GM23338 (cell line): ENCODE data around the gene ZNF101. TPM values are rescaled to one million over a fixed set of nuclear protein-coding genes. Genes with fewer than 3 reads are reported as not detected.

Experiments
- ATAC-seq: fragments of 200-7000 bp; cut with Tn5 transposase; 3 replicates; pipeline ENCODE4 v1.9.1; 2020
- DNase-seq: peaks from one replicate; pipeline ENCODE4 v3.0.0-alpha.2; 2015; ENCODE audit warnings: low spot score
- H2AFZ ChIP-seq: fragments of 200-600 bp; sonication (generic); 2 replicates; pipeline ENCODE4 v1.8.0; 2016; ENCODE audit warnings: antibody characterized with exemption, mild to moderate bottlenecking, moderate library complexity
- H3F3A ChIP-seq: fragments of 200-600 bp; sonication (generic); replicated peaks from 2 replicates; pipeline ENCODE4 v1.8.0; 2017; ENCODE audit warnings: antibody characterized with exemption, mixed run types, low read depth
- H3K27ac ChIP-seq: fragments of 200-600 bp; sonication (generic); 2 replicates; pipeline ENCODE4 v1.6.1; 2016; ENCODE audit warnings: low read depth
- H3K27me3 ChIP-seq: fragments of 200-600 bp; sonication (generic); 2 replicates; pipeline ENCODE4 v1.8.0; 2016; ENCODE audit warnings: mild to moderate bottlenecking, mixed run types, moderate library complexity; ENCODE audit not compliant: insufficient read depth
- H3K36me3 ChIP-seq: fragments of 200-600 bp; sonication (generic); 2 replicates; pipeline ENCODE4 v1.8.0; 2016; ENCODE audit warnings: mild to moderate bottlenecking; ENCODE audit not compliant: insufficient read depth
- H3K4me1 ChIP-seq: fragments of 200-600 bp; sonication (generic); 2 replicates; pipeline ENCODE4 v1.8.0; 2016; ENCODE audit warnings: mild to moderate bottlenecking, moderate library complexity; ENCODE audit not compliant: insufficient read depth
- H3K4me2 ChIP-seq: fragments of 200-600 bp; sonication (generic); 2 replicates; pipeline ENCODE4 v1.7.1; 2017; ENCODE audit warnings: mixed run types
- H3K4me3 ChIP-seq: fragments of 200-600 bp; sonication (generic); 2 replicates; pipeline ENCODE4 v1.6.1; 2016; ENCODE audit warnings: mixed run types
- H3K79me2 ChIP-seq: fragments of 200-600 bp; sonication (generic); replicated peaks from 2 replicates; pipeline ENCODE4 v1.8.0; 2017; ENCODE audit warnings: mild to moderate bottlenecking; ENCODE audit not compliant: insufficient read depth
- H3K9me2 ChIP-seq: fragments of 200-600 bp; sonication (generic); 2 replicates; pipeline ENCODE4 v1.8.0; 2017; ENCODE audit not compliant: insufficient read depth
- H4K20me1 ChIP-seq: fragments of 200-600 bp; sonication (generic); replicated peaks from 2 replicates; pipeline ENCODE4 v1.8.0; 2017; ENCODE audit warnings: mild to moderate bottlenecking; ENCODE audit not compliant: insufficient read depth
- H3K27ac Mint-ChIP-seq: 2 replicates; pipeline ENCODE4 v1.8.0; 2020; ENCODE audit warnings: inconsistent platforms, mild to moderate bottlenecking, moderate library complexity, mixed read lengths
- H3K27me3 Mint-ChIP-seq: 3 replicates; pipeline ENCODE4 v1.8.0; 2022; ENCODE audit warnings: low read depth, mild to moderate bottlenecking, moderate library complexity, mixed read lengths, inconsistent platforms; ENCODE audit not compliant: insufficient read depth, poor library complexity
- H3K36me3 Mint-ChIP-seq: 3 replicates; pipeline ENCODE4 v1.8.0; 2021; ENCODE audit warnings: low read depth, mild to moderate bottlenecking, inconsistent platforms, moderate library complexity, mixed read lengths
- H3K4me1 Mint-ChIP-seq: 3 replicates; pipeline ENCODE4 v1.8.0; 2020; ENCODE audit warnings: mild to moderate bottlenecking, inconsistent platforms, mixed read lengths
- H3K4me3 Mint-ChIP-seq: 3 replicates; pipeline ENCODE4 v1.8.0; 2021; ENCODE audit warnings: moderate library complexity, mild to moderate bottlenecking, inconsistent platforms, mixed read lengths
- H3K9me3 Mint-ChIP-seq: 3 replicates; pipeline ENCODE4 v1.8.0; 2020; ENCODE audit warnings: moderate library complexity, mild to moderate bottlenecking, inconsistent platforms, mixed read lengths
- CREB1 ChIP-seq: fragments of 250-450 bp; sonication (Bioruptor Pico); IDR thresholded peaks from 2 replicates; pipeline ENCODE4 v1.5.0; 2020; ENCODE audit warnings: low read depth, mild to moderate bottlenecking, moderate library complexity
- EZH2 ChIP-seq: fragments of 200-600 bp; sonication (generic); IDR thresholded peaks from one replicate; pipeline ENCODE4 v1.8.0; 2017; ENCODE audit warnings: antibody characterized with exemption, mild to moderate bottlenecking, low read depth; ENCODE audit not compliant: unreplicated experiment
- EZH2phosphoT487 ChIP-seq: fragments of 200-600 bp; sonication (generic); IDR thresholded peaks from one replicate; pipeline ENCODE4 v1.8.1; 2018; ENCODE audit warnings: antibody characterized with exemption; ENCODE audit not compliant: unreplicated experiment
- JUNB ChIP-seq: IDR thresholded peaks from one replicate; pipeline ENCODE4 v1.6.1; 2016; ENCODE audit warnings: antibody characterized with exemption; ENCODE audit not compliant: unreplicated experiment
- NANOG ChIP-seq: IDR thresholded peaks from 2 replicates; pipeline ENCODE4 v1.6.1; 2016; ENCODE audit warnings: antibody characterized with exemption, borderline replicate concordance
- POLR2AphosphoS5 ChIP-seq: IDR thresholded peaks from 2 replicates; pipeline ENCODE4 v1.6.1; 2016; ENCODE audit warnings: antibody characterized with exemption, low read depth
- STAT1 ChIP-seq: IDR thresholded peaks from one replicate; pipeline ENCODE4 v1.6.1; 2016; ENCODE audit warnings: antibody characterized with exemption; ENCODE audit not compliant: unreplicated experiment
- ZNF114 ChIP-seq: fragments of 250-450 bp; sonication (Bioruptor Pico); IDR thresholded peaks from 2 replicates; pipeline ENCODE4 v1.5.0; 2020; ENCODE audit warnings: mild to moderate bottlenecking, moderate library complexity
- ZNF331 ChIP-seq: fragments of 250-450 bp; sonication (Bioruptor Pico); IDR thresholded peaks from 2 replicates; pipeline ENCODE4 v1.5.0; 2020; ENCODE audit warnings: low read depth, mild to moderate bottlenecking, moderate library complexity
- polyA plus RNA-seq: library from polyadenylated mRNA; unstranded; fragments of >200 nt; fragmentation: Nextera tagmentation; extraction: Ambion mirVana; gene quantifications from 2 replicates; pipeline ENCODE4 v1.2.1, GENCODE V29; 2016
- total RNA-seq: library from RNA; depleted of rRNA; stranded (reverse); fragments of >200 nt; shearing (Covaris generic); gene quantifications from 2 replicates; pipeline ENCODE4 v1.2.3, GENCODE V29; 2014
- TF ChIP-seq, protein P1 (sequence below), 2 experiments: fragments of 200-600 bp in 1 of 2; sonication (generic) in 1 of 2; conservative IDR thresholded peaks; 2 replicates each; pipeline versions ENCODE4 v1.5.1 to v1.6.1; 2016 to 2017; ENCODE audit warnings: antibody characterized with exemption in 2 of 2, low read depth in 2 of 2, mild to moderate bottlenecking in 2 of 2, moderate library complexity in 1 of 2
- TF ChIP-seq, protein P2 (sequence below): IDR thresholded peaks from 2 replicates; pipeline ENCODE4 v1.6.1; 2016; ENCODE audit warnings: antibody characterized with exemption
- TF ChIP-seq, protein P3 (sequence below): fragments of 250-450 bp; sonication (Bioruptor Pico); IDR thresholded peaks from 2 replicates; pipeline ENCODE4 v1.5.0; 2020; ENCODE audit warnings: mild to moderate bottlenecking, moderate library complexity
- TF ChIP-seq, protein P4 (sequence below): IDR thresholded peaks from one replicate; pipeline ENCODE4 v1.6.1; 2018; ENCODE audit warnings: antibody characterized with exemption; ENCODE audit not compliant: unreplicated experiment

The ZNF101 gene
- total and polyA plus RNA-seq, 2 experiments from 2014 or later, result 46.4 to 47.9 TPM

DNA sequence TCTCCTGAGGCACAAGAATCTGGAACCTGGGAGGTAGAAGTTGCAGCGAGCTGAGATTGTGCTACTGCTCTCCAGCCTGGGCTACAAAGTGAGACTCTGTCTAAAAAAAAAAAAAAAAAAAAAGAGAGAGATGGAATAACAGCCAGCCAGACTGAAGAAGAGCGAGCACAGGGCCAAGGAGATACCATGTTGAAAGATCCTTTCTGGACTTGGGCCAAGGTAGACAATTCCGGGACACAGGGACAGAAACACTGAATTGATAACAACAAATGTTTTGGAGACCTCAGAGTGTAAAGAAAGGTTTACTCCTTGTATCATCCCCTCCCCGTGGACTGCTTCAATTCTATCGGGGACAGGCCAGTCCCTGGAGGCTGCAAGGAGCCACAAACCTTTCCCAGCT lies 45.3 kb upstream of the ZNF101 start:
- peaks cover 33% of the 10 kb centered on the region for H3K36me3 Mint-ChIP-seq
- no peak overlapping the region for H2AFZ ChIP-seq
- no peaks in the 10 kb centered on the region for H3F3A ChIP-seq
- no peak overlapping the region for H3K4me3 Mint-ChIP-seq
- peaks cover 21% of the 10 kb centered on the region for H3K4me1 Mint-ChIP-seq
- no peaks in the 10 kb centered on the region; the same call in 2 of the 3 replicates for H3K9me3 Mint-ChIP-seq
- H3K9me2 ChIP-seq, result no peaks in the 10 kb centered on the region
- H3K27me3 Mint-ChIP-seq, result peaks cover 24% of the 10 kb centered on the region
- no peak overlapping the region for H3K4me3 ChIP-seq
- 0 out of 2 replicates have a peak, but pooled peaks cover 4% of the 10 kb centered on the region for H4K20me1 ChIP-seq
- ATAC-seq (no peak), DNase-seq (no peak)
- no peak for TF ChIP-seq ZNF114 (CRISPR knock-in tag)
- TF ChIP-seq EZH2, result no peak
- TF ChIP-seq EZH2phosphoT487, result no peak
- TF ChIP-seq, protein P1, sequence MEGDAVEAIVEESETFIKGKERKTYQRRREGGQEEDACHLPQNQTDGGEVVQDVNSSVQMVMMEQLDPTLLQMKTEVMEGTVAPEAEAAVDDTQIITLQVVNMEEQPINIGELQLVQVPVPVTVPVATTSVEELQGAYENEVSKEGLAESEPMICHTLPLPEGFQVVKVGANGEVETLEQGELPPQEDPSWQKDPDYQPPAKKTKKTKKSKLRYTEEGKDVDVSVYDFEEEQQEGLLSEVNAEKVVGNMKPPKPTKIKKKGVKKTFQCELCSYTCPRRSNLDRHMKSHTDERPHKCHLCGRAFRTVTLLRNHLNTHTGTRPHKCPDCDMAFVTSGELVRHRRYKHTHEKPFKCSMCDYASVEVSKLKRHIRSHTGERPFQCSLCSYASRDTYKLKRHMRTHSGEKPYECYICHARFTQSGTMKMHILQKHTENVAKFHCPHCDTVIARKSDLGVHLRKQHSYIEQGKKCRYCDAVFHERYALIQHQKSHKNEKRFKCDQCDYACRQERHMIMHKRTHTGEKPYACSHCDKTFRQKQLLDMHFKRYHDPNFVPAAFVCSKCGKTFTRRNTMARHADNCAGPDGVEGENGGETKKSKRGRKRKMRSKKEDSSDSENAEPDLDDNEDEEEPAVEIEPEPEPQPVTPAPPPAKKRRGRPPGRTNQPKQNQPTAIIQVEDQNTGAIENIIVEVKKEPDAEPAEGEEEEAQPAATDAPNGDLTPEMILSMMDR (conservative IDR thresholded peaks at IDR 0.05; ENCODE audit: low read depth in 2 of 2), result no peak
- TF ChIP-seq, protein P2, sequence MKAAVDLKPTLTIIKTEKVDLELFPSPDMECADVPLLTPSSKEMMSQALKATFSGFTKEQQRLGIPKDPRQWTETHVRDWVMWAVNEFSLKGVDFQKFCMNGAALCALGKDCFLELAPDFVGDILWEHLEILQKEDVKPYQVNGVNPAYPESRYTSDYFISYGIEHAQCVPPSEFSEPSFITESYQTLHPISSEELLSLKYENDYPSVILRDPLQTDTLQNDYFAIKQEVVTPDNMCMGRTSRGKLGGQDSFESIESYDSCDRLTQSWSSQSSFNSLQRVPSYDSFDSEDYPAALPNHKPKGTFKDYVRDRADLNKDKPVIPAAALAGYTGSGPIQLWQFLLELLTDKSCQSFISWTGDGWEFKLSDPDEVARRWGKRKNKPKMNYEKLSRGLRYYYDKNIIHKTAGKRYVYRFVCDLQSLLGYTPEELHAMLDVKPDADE, result no peak
- TF ChIP-seq, protein P3, sequence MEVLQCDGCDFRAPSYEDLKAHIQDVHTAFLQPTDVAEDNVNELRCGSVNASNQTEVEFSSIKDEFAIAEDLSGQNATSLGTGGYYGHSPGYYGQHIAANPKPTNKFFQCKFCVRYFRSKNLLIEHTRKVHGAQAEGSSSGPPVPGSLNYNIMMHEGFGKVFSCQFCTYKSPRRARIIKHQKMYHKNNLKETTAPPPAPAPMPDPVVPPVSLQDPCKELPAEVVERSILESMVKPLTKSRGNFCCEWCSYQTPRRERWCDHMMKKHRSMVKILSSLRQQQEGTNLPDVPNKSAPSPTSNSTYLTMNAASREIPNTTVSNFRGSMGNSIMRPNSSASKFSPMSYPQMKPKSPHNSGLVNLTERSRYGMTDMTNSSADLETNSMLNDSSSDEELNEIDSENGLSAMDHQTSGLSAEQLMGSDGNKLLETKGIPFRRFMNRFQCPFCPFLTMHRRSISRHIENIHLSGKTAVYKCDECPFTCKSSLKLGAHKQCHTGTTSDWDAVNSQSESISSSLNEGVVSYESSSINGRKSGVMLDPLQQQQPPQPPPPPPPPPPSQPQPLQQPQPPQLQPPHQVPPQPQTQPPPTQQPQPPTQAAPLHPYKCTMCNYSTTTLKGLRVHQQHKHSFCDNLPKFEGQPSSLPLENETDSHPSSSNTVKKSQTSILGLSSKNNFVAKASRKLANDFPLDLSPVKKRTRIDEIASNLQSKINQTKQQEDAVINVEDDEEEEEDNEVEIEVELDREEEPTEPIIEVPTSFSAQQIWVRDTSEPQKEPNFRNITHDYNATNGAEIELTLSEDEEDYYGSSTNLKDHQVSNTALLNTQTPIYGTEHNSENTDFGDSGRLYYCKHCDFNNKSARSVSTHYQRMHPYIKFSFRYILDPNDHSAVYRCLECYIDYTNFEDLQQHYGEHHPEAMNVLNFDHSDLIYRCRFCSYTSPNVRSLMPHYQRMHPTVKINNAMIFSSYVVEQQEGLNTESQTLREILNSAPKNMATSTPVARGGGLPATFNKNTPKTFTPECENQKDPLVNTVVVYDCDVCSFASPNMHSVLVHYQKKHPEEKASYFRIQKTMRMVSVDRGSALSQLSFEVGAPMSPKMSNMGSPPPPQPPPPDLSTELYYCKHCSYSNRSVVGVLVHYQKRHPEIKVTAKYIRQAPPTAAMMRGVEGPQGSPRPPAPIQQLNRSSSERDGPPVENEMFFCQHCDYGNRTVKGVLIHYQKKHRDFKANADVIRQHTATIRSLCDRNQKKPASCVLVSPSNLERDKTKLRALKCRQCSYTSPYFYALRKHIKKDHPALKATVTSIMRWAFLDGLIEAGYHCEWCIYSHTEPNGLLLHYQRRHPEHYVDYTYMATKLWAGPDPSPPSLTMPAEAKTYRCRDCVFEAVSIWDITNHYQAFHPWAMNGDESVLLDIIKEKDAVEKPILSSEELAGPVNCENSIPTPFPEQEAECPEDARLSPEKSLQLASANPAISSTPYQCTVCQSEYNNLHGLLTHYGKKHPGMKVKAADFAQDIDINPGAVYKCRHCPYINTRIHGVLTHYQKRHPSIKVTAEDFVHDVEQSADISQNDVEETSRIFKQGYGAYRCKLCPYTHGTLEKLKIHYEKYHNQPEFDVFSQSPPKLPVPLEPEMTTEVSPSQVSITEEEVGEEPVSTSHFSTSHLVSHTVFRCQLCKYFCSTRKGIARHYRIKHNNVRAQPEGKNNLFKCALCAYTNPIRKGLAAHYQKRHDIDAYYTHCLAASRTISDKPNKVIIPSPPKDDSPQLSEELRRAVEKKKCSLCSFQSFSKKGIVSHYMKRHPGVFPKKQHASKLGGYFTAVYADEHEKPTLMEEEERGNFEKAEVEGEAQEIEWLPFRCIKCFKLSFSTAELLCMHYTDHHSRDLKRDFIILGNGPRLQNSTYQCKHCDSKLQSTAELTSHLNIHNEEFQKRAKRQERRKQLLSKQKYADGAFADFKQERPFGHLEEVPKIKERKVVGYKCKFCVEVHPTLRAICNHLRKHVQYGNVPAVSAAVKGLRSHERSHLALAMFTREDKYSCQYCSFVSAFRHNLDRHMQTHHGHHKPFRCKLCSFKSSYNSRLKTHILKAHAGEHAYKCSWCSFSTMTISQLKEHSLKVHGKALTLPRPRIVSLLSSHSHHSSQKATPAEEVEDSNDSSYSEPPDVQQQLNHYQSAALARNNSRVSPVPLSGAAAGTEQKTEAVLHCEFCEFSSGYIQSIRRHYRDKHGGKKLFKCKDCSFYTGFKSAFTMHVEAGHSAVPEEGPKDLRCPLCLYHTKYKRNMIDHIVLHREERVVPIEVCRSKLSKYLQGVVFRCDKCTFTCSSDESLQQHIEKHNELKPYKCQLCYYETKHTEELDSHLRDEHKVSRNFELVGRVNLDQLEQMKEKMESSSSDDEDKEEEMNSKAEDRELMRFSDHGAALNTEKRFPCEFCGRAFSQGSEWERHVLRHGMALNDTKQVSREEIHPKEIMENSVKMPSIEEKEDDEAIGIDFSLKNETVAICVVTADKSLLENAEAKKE (CRISPR knock-in tag), result no peak
- no peak for TF ChIP-seq CREB1 (CRISPR knock-in tag)
- TF ChIP-seq STAT1, result no peak
- TF ChIP-seq, protein P4, sequence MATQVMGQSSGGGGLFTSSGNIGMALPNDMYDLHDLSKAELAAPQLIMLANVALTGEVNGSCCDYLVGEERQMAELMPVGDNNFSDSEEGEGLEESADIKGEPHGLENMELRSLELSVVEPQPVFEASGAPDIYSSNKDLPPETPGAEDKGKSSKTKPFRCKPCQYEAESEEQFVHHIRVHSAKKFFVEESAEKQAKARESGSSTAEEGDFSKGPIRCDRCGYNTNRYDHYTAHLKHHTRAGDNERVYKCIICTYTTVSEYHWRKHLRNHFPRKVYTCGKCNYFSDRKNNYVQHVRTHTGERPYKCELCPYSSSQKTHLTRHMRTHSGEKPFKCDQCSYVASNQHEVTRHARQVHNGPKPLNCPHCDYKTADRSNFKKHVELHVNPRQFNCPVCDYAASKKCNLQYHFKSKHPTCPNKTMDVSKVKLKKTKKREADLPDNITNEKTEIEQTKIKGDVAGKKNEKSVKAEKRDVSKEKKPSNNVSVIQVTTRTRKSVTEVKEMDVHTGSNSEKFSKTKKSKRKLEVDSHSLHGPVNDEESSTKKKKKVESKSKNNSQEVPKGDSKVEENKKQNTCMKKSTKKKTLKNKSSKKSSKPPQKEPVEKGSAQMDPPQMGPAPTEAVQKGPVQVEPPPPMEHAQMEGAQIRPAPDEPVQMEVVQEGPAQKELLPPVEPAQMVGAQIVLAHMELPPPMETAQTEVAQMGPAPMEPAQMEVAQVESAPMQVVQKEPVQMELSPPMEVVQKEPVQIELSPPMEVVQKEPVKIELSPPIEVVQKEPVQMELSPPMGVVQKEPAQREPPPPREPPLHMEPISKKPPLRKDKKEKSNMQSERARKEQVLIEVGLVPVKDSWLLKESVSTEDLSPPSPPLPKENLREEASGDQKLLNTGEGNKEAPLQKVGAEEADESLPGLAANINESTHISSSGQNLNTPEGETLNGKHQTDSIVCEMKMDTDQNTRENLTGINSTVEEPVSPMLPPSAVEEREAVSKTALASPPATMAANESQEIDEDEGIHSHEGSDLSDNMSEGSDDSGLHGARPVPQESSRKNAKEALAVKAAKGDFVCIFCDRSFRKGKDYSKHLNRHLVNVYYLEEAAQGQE, result no peak
- TF ChIP-seq NANOG, result no peak
- no peak for TF ChIP-seq ZNF331 (CRISPR knock-in tag)
- TF ChIP-seq POLR2AphosphoS5, result no peak
- TF ChIP-seq JUNB, result no peak
- no peaks in the 10 kb centered on the region for H3K27me3 ChIP-seq
- H3K4me2 ChIP-seq, result no peak overlapping the region
- H3K27ac ChIP-seq, result no peak overlapping the region
- H3K36me3 ChIP-seq, result 0 out of 2 replicates have a peak, but pooled peaks cover 4% of the 10 kb centered on the region
- H3K79me2 ChIP-seq, result peaks cover 21% of the 10 kb centered on the region
- no peak overlapping the region for H3K27ac Mint-ChIP-seq
- H3K4me1 ChIP-seq, result peaks cover 3% of the 10 kb centered on the region
